ENCODE data around the gene PUM1.

The PUM1 gene

DNA sequence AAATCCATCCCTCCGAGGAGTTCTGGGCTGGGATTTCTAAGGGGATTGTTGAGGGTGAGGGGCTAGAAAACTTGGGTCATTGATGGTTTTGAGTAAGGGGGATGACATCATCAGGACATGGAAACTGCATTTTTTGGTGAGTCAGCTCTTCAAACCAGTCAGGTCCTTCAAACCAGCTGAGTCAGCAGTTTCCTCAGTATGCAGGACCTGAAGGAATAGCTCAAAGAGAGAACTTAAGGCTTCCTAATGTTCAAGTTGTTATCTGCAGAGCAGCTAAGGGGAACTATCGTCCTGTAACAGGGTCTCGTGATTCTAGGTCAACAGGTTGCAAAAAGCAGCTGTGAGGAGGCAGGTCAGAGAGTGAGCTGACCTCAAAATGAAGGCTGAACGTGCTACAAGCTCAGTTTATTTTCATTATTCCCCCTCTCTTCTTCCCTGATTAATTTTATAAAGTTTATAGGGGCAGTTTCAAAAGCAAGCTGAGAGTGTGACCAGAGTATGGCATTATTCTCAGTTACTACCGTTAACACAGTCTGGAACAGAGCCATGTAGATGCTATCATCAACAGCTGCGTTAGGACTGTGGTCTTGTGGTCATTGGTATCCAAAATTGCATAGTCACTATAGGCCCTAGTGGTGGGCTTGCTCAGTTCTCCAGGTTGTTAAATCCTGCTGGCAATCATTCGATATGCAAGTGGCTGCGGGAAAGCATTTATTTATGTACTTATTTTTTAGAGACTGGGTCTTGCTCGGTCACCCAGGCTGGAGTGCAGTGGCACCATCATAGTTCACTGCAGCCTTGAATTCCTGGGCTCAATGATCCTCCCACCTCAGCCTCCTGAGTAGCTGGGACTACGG lies 146.3 kb downstream of the PUM1 start:
- DNase-seq: no peak

DNA sequence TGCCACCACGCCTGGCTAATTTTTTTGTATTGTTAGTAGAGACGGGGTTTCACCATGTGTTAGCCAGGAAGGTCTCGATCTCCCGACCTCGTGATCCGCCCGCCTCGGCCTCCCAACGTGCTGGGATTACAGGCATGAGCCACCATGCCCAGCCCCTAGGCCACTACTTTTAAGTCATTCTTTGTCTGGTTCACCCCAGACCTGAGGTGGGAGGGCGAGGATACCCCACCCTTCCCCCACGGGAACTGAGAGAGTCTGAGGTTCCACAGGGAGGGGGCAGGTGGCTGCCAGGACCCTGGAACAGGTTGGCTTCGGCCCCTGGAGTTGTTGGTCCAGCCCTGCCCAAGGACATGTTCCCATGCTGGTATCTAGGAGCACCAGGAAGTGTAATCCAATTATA lies 149.2 kb downstream of the PUM1 start:
- DNase-seq: no peak

DNA sequence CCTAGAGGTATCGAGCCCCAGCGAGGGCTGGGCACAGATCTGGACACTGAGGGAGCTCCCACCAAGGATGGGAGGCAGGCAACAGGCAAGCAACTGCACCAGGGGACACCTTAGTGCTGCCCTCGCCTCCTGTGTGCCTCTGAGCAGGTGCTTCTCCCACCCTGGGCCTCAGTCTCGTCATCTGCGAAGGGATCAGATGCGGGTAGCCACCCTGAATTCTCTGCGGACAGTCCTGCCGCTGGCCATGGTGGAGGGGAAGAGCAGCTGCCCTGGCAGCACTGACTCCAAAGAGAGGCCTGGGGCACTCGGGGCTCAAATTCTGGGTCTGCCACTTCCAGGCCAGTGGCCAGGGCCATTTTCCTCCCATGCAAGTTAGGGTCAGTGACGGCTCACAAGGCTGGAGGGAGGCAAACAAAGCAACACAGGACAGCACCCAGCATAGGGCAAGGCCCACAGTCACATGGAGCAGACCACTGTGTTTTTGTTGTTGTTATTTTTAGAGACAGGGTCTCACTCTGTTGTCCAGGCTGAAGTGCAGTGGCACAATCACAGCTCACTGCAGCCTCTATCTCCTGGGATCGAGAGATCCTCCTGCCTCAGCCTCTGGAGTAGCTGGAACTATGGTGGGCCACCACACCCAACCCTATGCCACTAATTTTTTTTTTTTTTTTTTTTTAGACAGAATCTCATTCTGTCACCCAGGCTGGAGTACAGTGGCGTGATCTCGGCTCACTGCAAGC lies 149.9 kb downstream of the PUM1 start:
- no peak for DNase-seq

DNA sequence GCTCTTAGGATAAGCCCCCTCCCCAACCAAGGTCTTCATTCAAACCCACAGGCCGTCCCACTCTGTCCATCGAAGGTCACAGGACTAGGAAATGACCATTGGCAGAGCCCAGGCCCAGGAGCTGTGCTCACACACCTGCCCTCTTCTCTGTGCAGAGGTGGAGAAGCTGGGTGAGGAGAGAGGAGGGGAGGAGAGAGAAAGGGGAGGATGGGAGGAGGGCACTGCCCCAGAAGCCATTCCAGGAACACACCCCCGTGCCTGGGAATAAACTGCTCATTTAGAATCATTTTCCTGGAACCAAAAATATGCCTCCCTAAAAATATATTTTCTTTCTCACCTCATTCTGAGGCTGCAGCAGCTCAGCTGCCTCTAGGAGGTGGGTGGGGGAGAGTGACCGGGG lies 150.6 kb downstream of the PUM1 start:
- DNase-seq: no peak

DNA sequence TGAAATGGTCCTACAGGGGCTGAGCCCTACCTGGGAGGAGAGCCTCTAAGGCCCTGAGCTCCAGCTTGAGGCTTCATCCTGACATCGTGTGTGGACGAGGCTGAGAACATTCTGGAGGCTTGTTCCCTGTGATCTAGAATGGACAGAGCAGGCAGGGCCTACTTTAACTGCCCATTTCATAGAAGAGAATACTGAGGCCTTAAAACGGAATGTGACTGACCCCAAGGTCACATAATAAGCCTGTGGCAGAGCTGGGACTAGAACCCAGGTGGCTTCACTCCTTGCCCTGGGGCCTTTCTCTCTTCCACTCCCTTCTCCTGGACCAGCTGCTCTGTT lies 151.0 kb downstream of the PUM1 start:
- DNase-seq: no peak

DNA sequence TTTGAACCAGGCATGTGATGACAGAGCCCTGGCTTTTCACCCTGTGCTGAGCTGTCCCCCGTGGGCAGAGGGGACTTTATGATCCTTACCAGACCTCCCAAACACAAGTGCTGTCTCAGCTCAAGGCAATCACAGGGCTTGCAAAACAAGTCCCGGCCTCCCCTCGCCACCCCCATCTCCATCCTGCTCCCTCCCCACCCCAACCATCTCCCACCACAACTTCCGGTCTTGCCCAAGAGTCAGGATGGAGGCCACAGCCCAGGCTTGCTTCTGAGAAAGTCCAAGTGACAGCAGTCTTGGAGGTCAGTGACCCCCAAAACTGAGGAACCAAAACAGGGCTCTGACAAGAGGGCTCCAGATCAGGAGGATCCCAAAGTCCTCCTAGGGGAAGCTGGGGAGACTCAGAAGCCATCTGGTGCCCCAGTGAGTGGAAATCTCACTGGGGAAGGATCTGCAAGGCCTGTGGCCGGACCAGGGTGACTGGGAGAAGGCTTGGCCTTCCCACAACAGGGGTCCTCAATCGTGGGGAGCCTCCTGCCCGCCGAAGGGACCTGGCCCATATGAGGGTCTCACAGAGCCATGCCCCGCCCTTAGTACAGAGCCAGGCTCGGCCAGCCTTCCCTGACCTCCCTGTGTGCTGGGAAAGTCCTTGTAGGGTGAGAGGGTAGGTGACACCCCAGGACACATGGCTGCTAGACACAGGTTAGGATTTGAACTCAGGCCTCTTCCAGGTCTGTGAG lies 152.4 kb downstream of the PUM1 start:
- DNase-seq: no peak

DNA sequence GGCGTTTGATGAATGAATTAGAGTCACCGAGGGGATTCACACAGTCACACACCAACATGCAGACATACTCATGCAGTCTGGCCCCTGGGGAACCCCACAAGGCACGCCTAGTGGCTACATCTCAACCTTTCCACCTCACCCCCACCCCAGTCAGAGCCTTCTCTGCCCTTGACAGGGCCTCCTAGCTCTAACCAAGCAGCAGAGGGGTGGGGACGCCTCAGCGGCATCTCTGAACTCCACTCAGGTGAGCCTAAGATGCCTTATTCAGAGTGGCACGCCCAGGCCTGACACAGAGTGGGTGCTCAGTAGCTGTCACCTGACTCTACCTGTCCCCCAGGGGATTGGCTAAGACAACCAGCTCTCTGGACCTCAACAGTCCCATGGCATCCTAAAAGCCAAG lies 153.3 kb downstream of the PUM1 start:
- no peak for DNase-seq

DNA sequence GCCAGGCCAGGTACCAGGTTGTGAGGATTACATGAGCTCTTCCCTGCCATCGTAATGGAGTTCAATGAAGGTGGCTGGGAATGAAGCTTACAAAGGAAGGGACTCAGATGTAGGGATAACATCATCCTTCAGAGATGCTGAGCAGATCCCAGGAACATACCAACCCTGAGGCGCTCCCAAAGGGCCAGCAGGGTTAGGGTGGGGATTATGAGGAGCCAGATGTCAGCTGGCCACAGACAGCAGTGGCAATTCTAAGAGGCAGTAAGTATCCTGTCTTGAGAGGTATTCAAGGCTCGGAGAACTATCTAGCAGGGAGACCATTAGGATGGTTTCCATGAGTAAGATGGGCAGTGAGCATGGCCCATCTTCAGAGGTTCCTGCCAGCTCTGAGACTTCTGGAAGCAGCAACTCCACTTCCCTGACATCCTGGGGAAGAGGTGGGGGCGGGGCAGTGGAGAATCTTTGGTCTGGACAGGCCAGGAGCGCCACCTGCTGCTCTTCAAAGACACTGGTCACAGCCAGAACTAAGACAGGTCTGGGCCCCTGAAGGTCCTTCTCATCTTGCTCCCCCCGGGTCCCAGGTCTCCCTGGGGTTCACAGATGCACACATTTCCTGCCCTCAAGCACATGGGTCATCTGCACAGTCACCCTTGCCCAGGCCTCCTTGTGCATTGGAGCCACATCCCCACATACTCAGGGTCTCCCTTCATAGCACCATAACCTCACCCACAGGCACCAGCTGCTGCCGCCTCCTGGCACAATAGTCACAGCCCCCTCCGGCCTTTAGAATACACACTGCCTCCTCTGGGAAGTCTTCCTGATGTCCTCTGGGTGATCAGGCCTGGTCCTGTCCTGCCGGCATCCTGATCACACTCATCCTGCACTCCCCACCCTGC lies 154.2 kb downstream of the PUM1 start:
- DNase-seq: peak; percentile 45

DNA sequence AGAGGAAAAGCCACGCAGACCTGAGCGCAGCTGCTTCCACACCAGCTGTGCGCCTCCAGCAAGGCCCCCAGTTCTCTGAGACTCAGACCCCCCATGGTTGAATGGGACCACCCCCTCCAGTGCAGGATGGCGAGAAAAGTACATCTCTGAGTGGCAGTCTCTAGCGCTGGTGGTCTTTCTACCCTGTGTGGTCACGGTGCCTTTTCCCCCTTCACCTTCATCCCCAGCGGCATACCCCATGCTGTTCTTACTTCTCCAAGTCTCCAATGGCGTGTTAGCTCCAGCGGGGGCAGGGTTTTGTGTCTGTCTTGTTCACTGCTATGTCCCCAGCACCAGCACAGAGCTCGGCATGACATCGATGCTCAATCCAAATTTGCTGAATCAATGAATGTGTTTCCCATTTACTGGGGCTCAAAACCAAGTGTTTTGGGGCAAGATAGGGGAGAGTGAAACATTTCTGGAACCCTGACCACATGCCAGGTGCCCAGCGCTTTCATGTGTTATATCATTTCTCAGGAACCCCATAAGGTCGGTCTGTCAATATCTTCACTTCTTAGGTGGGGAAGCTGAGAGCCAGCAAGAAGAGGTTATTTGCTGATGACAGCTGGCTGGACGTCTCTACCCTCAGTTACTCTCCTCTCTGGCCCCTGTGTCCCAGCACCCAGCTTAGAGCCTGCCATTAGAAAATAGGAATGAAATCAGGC lies 156.0 kb downstream of the PUM1 start:
- no peak for DNase-seq

DNA sequence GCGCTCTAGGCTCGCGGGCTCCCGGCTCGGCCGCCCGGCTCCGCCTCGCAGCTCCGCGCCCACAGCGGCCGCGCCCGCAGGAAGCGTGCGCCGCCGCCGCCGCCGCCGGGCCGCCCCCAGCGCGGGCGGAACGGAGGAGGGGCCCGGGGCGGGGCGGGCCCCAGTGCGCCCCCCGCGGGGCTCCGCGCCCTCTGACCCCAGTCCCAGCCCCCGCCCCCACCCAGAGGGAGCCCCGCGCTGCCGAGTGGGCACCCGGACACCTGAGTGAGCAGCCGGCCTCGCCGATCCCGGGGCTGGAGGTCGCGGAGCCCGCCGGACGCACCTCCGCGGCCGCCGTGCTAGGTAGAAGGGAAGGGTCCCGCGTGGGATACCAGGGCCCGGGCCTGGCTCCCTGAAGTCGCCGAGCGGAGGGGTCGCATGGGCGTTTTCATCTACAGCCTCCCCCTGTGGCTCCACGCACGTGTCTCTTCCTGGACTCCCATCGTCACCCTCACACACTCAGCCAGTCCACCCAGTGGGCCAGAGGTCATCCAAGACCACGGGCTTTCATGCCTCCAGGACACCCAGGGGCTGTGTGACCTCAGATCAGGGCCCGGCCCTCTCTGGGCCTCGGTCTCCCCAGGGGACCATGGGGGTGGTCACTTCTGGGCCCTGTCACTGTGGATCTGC lies 156.7 kb downstream of the PUM1 start, which contains the start of gene SDC3:
SDC3 (minus strand) TSS at position 63 of the 669 bp plus-strand sequence. CDS start 172 bp downstream, outside the sequence.
- DNase-seq: no peak

DNA sequence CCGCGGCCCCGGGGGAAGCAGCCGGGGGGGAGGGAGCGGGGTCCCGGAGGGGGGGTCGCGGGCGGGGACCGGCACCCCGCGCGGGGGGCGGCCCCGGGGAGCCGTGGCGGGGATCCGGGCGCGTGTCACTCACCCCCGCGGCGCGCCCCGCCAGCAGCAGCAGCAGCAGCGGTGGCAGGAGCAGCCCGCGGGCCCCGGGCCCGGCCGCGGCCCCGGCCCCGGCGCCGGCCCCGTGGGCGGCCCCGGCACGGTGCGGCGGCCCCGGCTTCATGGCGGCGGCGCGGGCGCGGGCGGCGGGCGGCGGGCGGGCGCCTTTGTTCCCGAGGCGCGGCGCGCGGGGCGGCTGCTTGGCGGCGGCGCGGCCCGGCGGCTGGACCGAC lies 157.2 kb downstream of the PUM1 start:
- DNase-seq: no peak

DNA sequence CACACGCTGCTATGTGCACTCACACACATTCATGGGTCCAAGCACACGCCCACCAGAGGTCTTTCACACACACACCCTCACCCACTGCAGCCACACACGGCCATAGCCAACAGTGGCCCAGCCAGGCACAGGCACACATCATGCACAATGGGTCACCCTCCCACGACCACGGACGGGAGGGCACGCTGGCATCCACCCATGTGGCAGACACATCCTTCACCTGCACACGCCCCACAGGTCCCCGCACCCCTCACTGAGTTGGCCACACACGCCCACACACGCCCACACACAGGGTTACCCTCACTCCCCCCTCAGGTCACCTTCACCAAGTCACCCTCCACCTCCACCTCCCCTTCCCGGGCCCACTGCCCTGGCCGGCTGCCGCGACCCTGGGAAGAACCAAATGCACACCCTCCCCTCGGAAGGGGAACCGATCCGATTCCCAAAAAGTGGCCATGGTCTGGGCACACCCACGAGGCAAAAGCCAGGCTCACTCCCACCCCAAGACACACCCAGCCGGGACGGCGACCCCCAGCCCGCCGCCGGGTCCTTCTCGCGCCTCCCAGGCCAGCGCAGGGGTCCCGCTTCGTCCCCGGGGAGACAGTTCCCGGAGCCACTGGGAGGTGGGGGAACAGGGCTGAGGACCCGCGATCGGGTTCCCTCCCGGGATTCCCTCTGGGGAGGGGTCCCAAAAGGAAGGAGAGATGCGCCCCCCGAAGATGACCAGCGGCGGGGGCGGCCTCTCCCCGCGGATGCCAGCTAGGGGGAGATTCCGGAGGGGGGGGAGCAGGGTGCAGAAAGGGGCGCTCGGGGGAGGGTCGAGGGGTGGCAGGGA lies 157.8 kb downstream of the PUM1 start:
- no peak for DNase-seq

DNA sequence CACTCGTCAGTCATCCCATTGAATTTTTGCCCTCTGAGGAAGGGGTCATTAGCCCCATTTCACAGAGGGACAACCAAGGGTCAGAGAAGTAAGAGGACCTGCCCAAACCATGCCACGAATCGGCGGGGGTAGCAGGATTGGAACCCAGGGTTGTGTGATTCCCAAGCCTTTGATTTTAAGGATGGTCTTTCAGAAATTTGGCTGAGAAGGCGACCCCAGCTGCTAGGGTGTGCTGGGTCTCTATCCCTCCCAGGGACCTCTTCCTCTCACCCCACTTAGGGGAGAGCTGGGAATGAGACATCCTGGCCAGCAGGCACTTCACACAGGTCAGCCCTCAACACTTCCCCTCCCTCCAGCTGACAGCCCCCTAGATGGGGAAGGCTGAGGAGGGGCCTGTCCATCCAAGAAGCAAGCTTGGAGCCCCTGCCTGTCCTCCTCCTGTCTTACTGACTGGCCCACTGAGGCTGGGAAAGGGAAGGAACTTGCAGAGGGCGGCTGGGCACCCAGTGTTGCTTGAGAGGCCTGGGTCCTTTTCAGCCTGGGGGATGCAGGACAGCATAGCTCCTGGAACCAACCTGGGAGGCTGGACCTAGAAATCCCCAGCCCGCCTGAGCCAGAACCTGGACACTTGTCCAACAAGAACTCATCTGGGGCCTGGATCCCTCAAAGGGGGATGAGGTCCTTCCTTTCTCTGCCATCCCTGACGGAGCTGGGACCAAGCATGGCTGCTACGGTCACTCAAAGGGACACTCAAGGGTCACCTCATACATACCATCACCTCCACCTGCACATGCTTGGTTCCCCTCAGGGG lies 158.7 kb downstream of the PUM1 start:
- DNase-seq: no peak

DNA sequence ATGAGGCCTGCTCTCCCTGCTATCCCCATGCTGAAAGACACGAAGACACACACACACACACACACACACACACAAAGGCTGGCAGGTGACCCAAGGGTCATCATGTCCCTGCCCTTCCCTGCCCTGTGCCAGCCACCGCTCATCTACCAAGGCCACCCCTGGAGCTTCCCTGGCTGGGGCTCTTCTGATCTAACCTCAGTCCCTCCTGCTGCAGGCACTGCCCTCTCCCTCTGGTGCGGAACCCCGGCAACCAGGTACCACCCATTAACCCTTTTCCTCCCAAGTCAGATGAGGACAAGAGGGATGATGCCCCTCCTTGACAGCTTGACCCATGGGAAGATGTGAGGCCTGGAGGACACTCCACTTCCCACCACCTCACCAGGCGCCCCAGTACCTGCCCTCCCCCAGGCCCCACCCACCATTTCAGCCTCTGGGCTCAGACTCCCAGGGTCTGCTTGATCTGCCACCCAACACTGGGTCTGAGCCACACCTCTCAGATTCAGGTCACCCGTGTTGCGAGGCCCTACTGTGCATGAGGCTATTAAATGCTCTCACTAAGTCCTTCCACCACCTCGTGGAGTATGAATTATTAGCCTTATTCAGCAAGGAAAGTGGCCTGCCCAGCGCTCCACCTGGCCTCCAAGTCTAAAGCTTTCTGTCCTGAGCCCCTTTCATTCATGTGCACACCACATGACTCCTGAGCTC lies 159.4 kb downstream of the PUM1 start:
- DNase-seq: no peak

DNA sequence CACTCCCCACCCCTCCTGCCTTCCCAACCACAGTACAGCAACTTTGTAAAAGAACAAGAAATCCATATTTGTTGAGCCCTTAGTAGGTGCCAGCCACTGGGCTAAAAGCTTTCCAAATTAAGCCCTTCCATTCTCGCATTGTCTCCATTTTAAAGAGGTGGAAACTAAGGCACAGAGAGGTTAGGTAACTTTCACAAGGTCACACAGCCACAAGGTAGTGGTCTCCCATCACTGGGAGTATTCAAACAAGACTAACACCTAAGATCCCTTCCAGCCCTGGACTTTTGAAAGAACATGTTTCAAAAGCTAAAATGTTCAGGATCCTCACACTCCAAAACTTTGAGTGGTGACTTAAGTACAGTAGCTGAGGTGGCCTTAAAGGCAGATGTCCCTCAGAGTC lies 160.1 kb downstream of the PUM1 start:
- no peak for DNase-seq

DNA sequence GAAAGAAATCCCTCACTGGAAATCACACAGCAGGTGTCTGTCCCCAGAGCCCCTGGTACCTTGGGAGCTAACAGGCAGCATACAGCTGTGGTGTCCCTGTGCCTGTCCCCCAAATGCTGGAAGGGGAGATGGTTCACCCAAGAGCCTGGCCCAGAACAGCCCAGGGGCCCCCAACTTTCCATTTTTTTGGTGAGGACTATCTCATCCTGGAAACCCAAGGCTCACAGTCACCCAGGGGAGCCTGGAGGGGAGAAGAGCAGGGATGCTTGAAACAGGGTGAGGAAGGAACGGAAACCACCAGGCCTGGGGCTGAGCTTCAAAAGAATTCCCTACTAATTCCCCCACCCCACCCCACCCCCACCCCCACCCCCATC lies 160.6 kb downstream of the PUM1 start:
- no peak for DNase-seq

DNA sequence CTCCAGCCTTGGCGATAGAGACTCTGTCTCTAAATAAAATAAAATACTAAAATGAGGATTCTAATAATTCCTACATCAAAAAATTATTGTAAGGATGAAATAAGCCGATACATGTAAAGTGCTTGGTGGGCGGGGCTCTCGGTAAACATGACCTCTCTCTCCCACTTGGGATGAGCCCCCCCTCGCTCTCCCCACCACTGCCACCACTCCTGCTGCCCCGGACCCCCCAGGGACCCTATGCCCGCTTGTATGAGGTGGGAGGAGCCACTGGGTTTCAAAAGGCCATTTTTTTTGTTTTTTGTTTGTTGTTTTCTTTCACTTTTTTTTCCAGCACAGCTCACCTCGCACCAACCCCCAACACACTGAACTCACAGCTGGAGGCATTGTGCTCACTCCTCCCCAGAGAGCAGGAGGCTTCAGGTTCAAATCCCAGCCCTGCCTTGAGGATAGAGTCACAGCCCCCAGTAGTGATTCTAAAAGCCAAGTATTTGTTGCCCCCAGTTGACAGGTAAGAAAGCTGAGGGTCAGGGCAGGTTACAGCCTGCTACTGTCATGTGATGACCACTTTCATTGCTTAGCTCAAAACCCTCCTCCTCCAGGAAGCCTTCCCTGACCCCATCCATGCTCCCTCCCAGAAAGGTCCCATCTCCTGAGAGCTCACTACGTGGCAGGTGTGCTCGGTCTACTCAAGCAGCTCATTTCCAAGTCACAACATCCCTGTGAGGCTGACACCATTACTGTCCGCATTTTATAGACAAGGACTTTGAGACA lies 161.1 kb downstream of the PUM1 start:
- DNase-seq: no peak
